GM23338 (cell line): Measurements from ENCODE around the gene CMTM5. TPM values are rescaled to one million over a fixed set of nuclear protein-coding genes. Genes with fewer than 3 reads are reported as not detected.

Experiments used
- ATAC-seq: fragments of 200-7000 bp; cut with Tn5 transposase; 3 replicates; pipeline ENCODE4 v1.9.1; 2020
- DNase-seq: peaks from one replicate; pipeline ENCODE4 v3.0.0-alpha.2; 2015; ENCODE audit warnings: low spot score
- H2AFZ ChIP-seq: fragments of 200-600 bp; sonication (generic); 2 replicates; pipeline ENCODE4 v1.8.0; 2016; ENCODE audit warnings: antibody characterized with exemption, mild to moderate bottlenecking, moderate library complexity
- H3F3A ChIP-seq: fragments of 200-600 bp; sonication (generic); replicated peaks from 2 replicates; pipeline ENCODE4 v1.8.0; 2017; ENCODE audit warnings: antibody characterized with exemption, mixed run types, low read depth
- H3K27ac ChIP-seq: fragments of 200-600 bp; sonication (generic); 2 replicates; pipeline ENCODE4 v1.6.1; 2016; ENCODE audit warnings: low read depth
- H3K27me3 ChIP-seq: fragments of 200-600 bp; sonication (generic); 2 replicates; pipeline ENCODE4 v1.8.0; 2016; ENCODE audit warnings: mild to moderate bottlenecking, mixed run types, moderate library complexity; ENCODE audit not compliant: insufficient read depth
- H3K36me3 ChIP-seq: fragments of 200-600 bp; sonication (generic); 2 replicates; pipeline ENCODE4 v1.8.0; 2016; ENCODE audit warnings: mild to moderate bottlenecking; ENCODE audit not compliant: insufficient read depth
- H3K4me1 ChIP-seq: fragments of 200-600 bp; sonication (generic); 2 replicates; pipeline ENCODE4 v1.8.0; 2016; ENCODE audit warnings: mild to moderate bottlenecking, moderate library complexity; ENCODE audit not compliant: insufficient read depth
- H3K4me2 ChIP-seq: fragments of 200-600 bp; sonication (generic); 2 replicates; pipeline ENCODE4 v1.7.1; 2017; ENCODE audit warnings: mixed run types
- H3K4me3 ChIP-seq: fragments of 200-600 bp; sonication (generic); 2 replicates; pipeline ENCODE4 v1.6.1; 2016; ENCODE audit warnings: mixed run types
- H3K79me2 ChIP-seq: fragments of 200-600 bp; sonication (generic); replicated peaks from 2 replicates; pipeline ENCODE4 v1.8.0; 2017; ENCODE audit warnings: mild to moderate bottlenecking; ENCODE audit not compliant: insufficient read depth
- H3K9me2 ChIP-seq: fragments of 200-600 bp; sonication (generic); 2 replicates; pipeline ENCODE4 v1.8.0; 2017; ENCODE audit not compliant: insufficient read depth
- H4K20me1 ChIP-seq: fragments of 200-600 bp; sonication (generic); replicated peaks from 2 replicates; pipeline ENCODE4 v1.8.0; 2017; ENCODE audit warnings: mild to moderate bottlenecking; ENCODE audit not compliant: insufficient read depth
- H3K27ac Mint-ChIP-seq: 2 replicates; pipeline ENCODE4 v1.8.0; 2020; ENCODE audit warnings: inconsistent platforms, mild to moderate bottlenecking, moderate library complexity, mixed read lengths
- H3K27me3 Mint-ChIP-seq: 3 replicates; pipeline ENCODE4 v1.8.0; 2022; ENCODE audit warnings: low read depth, mild to moderate bottlenecking, moderate library complexity, mixed read lengths, inconsistent platforms; ENCODE audit not compliant: insufficient read depth, poor library complexity
- H3K36me3 Mint-ChIP-seq: 3 replicates; pipeline ENCODE4 v1.8.0; 2021; ENCODE audit warnings: low read depth, mild to moderate bottlenecking, inconsistent platforms, moderate library complexity, mixed read lengths
- H3K4me1 Mint-ChIP-seq: 3 replicates; pipeline ENCODE4 v1.8.0; 2020; ENCODE audit warnings: mild to moderate bottlenecking, inconsistent platforms, mixed read lengths
- H3K4me3 Mint-ChIP-seq: 3 replicates; pipeline ENCODE4 v1.8.0; 2021; ENCODE audit warnings: moderate library complexity, mild to moderate bottlenecking, inconsistent platforms, mixed read lengths
- H3K9me3 Mint-ChIP-seq: 3 replicates; pipeline ENCODE4 v1.8.0; 2020; ENCODE audit warnings: moderate library complexity, mild to moderate bottlenecking, inconsistent platforms, mixed read lengths
- EZH2 ChIP-seq: fragments of 200-600 bp; sonication (generic); IDR thresholded peaks from one replicate; pipeline ENCODE4 v1.8.0; 2017; ENCODE audit warnings: antibody characterized with exemption, mild to moderate bottlenecking, low read depth; ENCODE audit not compliant: unreplicated experiment
- EZH2phosphoT487 ChIP-seq: fragments of 200-600 bp; sonication (generic); IDR thresholded peaks from one replicate; pipeline ENCODE4 v1.8.1; 2018; ENCODE audit warnings: antibody characterized with exemption; ENCODE audit not compliant: unreplicated experiment
- JUNB ChIP-seq: IDR thresholded peaks from one replicate; pipeline ENCODE4 v1.6.1; 2016; ENCODE audit warnings: antibody characterized with exemption; ENCODE audit not compliant: unreplicated experiment
- NANOG ChIP-seq: IDR thresholded peaks from 2 replicates; pipeline ENCODE4 v1.6.1; 2016; ENCODE audit warnings: antibody characterized with exemption, borderline replicate concordance
- POLR2AphosphoS5 ChIP-seq: IDR thresholded peaks from 2 replicates; pipeline ENCODE4 v1.6.1; 2016; ENCODE audit warnings: antibody characterized with exemption, low read depth
- STAT1 ChIP-seq: IDR thresholded peaks from one replicate; pipeline ENCODE4 v1.6.1; 2016; ENCODE audit warnings: antibody characterized with exemption; ENCODE audit not compliant: unreplicated experiment
- ZNF114 ChIP-seq: fragments of 250-450 bp; sonication (Bioruptor Pico); IDR thresholded peaks from 2 replicates; pipeline ENCODE4 v1.5.0; 2020; ENCODE audit warnings: mild to moderate bottlenecking, moderate library complexity
- ZNF331 ChIP-seq: fragments of 250-450 bp; sonication (Bioruptor Pico); IDR thresholded peaks from 2 replicates; pipeline ENCODE4 v1.5.0; 2020; ENCODE audit warnings: low read depth, mild to moderate bottlenecking, moderate library complexity
- polyA plus RNA-seq: library from polyadenylated mRNA; unstranded; fragments of >200 nt; fragmentation: Nextera tagmentation; extraction: Ambion mirVana; gene quantifications from 2 replicates; pipeline ENCODE4 v1.2.1, GENCODE V29; 2016
- total RNA-seq: library from RNA; depleted of rRNA; stranded (reverse); fragments of >200 nt; shearing (Covaris generic); gene quantifications from 2 replicates; pipeline ENCODE4 v1.2.3, GENCODE V29; 2014
- TF ChIP-seq, protein P1 (sequence below): IDR thresholded peaks from one replicate; pipeline ENCODE4 v1.6.1; 2018; ENCODE audit warnings: antibody characterized with exemption; ENCODE audit not compliant: unreplicated experiment
- TF ChIP-seq, protein P2 (sequence below): IDR thresholded peaks from 2 replicates; pipeline ENCODE4 v1.6.1; 2016; ENCODE audit warnings: antibody characterized with exemption
- TF ChIP-seq, protein P3 (sequence below), 2 experiments: fragments of 200-600 bp in 1 of 2; sonication (generic) in 1 of 2; conservative IDR thresholded peaks; 2 replicates each; pipeline versions ENCODE4 v1.5.1 to v1.6.1; 2016 to 2017; ENCODE audit warnings: antibody characterized with exemption in 2 of 2, low read depth in 2 of 2, mild to moderate bottlenecking in 2 of 2, moderate library complexity in 1 of 2

The CMTM5 gene
- total and polyA plus RNA-seq, 2 experiments from 2014 or later, result 0.24 TPM; not detected in 1

DNA sequence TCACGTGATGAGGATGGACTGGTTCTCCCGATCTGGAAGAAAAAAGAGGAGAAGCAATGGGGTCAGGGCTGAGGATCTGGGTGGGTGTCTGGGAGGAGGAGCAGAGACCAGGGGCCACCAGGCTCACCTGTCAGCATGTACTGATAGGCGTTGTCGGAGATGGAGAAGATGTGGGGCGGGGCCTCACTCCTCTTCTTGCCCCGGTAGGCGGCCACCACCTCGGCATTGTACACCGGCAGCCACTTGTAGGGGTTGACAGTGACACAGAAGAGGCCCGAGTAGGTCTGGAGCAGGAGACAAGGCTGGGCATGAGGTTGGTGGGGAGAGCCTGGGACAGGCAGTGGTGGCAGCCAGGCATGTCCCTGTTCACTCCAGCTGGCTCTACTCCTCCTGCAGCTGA is 28.2 kb downstream of the CMTM5 start:
- H3K4me2 ChIP-seq, result no peak overlapping the region
- H2AFZ ChIP-seq, result no peak overlapping the region
- no peaks in the 10 kb centered on the region; the same call in 2 of the 3 replicates for H3K9me3 Mint-ChIP-seq
- no peaks in the 10 kb centered on the region for H3K79me2 ChIP-seq
- H3K4me3 Mint-ChIP-seq, result no peak overlapping the region
- H3K4me3 ChIP-seq, result no peak overlapping the region
- H4K20me1 ChIP-seq, result no peaks in the 10 kb centered on the region
- ATAC-seq, result no peak
- no peaks in the 10 kb centered on the region; the same call in 2 of the 3 replicates for H3K36me3 Mint-ChIP-seq
- no peak overlapping the region for H3K27ac Mint-ChIP-seq
- H3K27me3 ChIP-seq, result no peaks in the 10 kb centered on the region
- DNase-seq, result no peak
- no peak for TF ChIP-seq STAT1
- H3K4me1 ChIP-seq, result no peaks in the 10 kb centered on the region
- peaks cover 23% of the 10 kb centered on the region for H3K27me3 Mint-ChIP-seq
- H3F3A ChIP-seq, result no peaks in the 10 kb centered on the region
- H3K9me2 ChIP-seq, result no peaks in the 10 kb centered on the region
- peaks cover 6% of the 10 kb centered on the region; the same call in 1 of the 3 replicates for H3K4me1 Mint-ChIP-seq
- no peak overlapping the region for H3K27ac ChIP-seq
- no peaks in the 10 kb centered on the region for H3K36me3 ChIP-seq

DNA sequence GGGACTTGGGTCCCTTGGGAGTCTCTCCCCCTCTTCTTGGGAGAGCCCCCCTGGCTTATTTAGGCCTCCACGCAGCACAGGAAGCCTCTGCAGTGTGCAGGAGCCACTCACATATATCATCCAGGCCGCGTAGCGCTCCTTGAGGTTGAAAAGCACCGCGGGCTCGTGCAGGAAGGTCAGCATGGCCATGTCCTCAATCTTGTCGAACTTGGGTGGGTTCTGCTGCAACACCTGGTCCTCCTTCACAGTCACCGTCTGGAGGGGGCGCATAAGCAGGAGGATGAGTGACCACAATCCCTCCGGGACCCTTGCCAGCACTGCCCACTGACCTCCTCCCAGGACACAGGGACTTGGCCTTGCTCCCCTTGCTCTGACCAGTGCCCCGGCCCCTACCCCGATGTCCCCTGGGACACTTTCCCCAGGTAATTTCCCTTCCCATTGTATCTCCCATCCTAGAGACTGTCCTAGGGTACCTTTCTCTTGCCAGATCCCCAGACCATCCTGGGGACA is 28.7 kb downstream of the CMTM5 start:
- no peaks in the 10 kb centered on the region for H3K36me3 ChIP-seq
- H3K79me2 ChIP-seq, result no peaks in the 10 kb centered on the region
- no peak for ATAC-seq
- H3F3A ChIP-seq, result no peaks in the 10 kb centered on the region
- Mint-ChIP-seq H3K27ac (no peak overlapping the region), H3K4me1 (peaks cover 6% of the 10 kb centered on the region; the same call in 2 of the 3 replicates), H3K4me3 (no peak overlapping the region), H3K9me3 (no peaks in the 10 kb centered on the region; the same call in 2 of the 3 replicates), H3K27me3 (peaks cover 23% of the 10 kb centered on the region), H3K36me3 (no peaks in the 10 kb centered on the region; the same call in 2 of the 3 replicates)
- H3K9me2 ChIP-seq, result no peaks in the 10 kb centered on the region
- H3K4me2 ChIP-seq, result no peak overlapping the region
- H3K27me3 ChIP-seq, result no peaks in the 10 kb centered on the region
- DNase-seq, result no peak
- no peak overlapping the region for H3K4me3 ChIP-seq
- H4K20me1 ChIP-seq, result no peaks in the 10 kb centered on the region
- no peaks in the 10 kb centered on the region for H3K4me1 ChIP-seq
- no peak overlapping the region for H3K27ac ChIP-seq
- no peak overlapping the region for H2AFZ ChIP-seq
- TF ChIP-seq, protein P1, sequence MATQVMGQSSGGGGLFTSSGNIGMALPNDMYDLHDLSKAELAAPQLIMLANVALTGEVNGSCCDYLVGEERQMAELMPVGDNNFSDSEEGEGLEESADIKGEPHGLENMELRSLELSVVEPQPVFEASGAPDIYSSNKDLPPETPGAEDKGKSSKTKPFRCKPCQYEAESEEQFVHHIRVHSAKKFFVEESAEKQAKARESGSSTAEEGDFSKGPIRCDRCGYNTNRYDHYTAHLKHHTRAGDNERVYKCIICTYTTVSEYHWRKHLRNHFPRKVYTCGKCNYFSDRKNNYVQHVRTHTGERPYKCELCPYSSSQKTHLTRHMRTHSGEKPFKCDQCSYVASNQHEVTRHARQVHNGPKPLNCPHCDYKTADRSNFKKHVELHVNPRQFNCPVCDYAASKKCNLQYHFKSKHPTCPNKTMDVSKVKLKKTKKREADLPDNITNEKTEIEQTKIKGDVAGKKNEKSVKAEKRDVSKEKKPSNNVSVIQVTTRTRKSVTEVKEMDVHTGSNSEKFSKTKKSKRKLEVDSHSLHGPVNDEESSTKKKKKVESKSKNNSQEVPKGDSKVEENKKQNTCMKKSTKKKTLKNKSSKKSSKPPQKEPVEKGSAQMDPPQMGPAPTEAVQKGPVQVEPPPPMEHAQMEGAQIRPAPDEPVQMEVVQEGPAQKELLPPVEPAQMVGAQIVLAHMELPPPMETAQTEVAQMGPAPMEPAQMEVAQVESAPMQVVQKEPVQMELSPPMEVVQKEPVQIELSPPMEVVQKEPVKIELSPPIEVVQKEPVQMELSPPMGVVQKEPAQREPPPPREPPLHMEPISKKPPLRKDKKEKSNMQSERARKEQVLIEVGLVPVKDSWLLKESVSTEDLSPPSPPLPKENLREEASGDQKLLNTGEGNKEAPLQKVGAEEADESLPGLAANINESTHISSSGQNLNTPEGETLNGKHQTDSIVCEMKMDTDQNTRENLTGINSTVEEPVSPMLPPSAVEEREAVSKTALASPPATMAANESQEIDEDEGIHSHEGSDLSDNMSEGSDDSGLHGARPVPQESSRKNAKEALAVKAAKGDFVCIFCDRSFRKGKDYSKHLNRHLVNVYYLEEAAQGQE, result no peak
- TF ChIP-seq EZH2 (no peak), ZNF114 (CRISPR knock-in tag) (no peak), NANOG (no peak), JUNB (no peak), ZNF331 (CRISPR knock-in tag) (no peak), EZH2phosphoT487 (no peak), POLR2AphosphoS5 (no peak)
- TF ChIP-seq, protein P2, sequence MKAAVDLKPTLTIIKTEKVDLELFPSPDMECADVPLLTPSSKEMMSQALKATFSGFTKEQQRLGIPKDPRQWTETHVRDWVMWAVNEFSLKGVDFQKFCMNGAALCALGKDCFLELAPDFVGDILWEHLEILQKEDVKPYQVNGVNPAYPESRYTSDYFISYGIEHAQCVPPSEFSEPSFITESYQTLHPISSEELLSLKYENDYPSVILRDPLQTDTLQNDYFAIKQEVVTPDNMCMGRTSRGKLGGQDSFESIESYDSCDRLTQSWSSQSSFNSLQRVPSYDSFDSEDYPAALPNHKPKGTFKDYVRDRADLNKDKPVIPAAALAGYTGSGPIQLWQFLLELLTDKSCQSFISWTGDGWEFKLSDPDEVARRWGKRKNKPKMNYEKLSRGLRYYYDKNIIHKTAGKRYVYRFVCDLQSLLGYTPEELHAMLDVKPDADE, result no peak
- TF ChIP-seq, protein P3, sequence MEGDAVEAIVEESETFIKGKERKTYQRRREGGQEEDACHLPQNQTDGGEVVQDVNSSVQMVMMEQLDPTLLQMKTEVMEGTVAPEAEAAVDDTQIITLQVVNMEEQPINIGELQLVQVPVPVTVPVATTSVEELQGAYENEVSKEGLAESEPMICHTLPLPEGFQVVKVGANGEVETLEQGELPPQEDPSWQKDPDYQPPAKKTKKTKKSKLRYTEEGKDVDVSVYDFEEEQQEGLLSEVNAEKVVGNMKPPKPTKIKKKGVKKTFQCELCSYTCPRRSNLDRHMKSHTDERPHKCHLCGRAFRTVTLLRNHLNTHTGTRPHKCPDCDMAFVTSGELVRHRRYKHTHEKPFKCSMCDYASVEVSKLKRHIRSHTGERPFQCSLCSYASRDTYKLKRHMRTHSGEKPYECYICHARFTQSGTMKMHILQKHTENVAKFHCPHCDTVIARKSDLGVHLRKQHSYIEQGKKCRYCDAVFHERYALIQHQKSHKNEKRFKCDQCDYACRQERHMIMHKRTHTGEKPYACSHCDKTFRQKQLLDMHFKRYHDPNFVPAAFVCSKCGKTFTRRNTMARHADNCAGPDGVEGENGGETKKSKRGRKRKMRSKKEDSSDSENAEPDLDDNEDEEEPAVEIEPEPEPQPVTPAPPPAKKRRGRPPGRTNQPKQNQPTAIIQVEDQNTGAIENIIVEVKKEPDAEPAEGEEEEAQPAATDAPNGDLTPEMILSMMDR (conservative IDR thresholded peaks at IDR 0.05; ENCODE audit: low read depth in 2 of 2), result no peak
